H1 (cell line): ENCODE data around the gene KCMF1. TPM values are rescaled to one million over a fixed set of nuclear protein-coding genes. Genes with fewer than 3 reads are reported as not detected.

ENCODE experiments used
- CTCF ChIA-PET: fragments of 300-600 bp; sonication (Branson Sonifier 250); formaldehyde crosslinking; loops from one replicate; lab custom pipeline; 2021; ENCODE audit not compliant: partially characterized antibody; lab: Charles Lee
- POLR2A ChIA-PET: fragments of 300-600 bp; sonication (Branson Sonifier 250); formaldehyde crosslinking; loops from one replicate; lab custom pipeline; 2021; ENCODE audit warnings: inconsistent platforms; ENCODE audit not compliant: partially characterized antibody; lab: Charles Lee
- DNase-seq, 2 experiments: peaks; one replicate each; pipeline versions ENCODE4 v3.0.0 to v3.0.0-alpha.2; 2010 to 2022; ENCODE audit warnings: low spot score in 2 of 2, low read depth in 1 of 2, mixed read lengths in 1 of 2
- FAIRE-seq: peaks from 2 replicates; lab custom pipeline; 2011; peaks lifted over from hg19 to GRCh38; lab: Jason Lieb, UNC
- H2AFZ ChIP-seq: 2 replicates; pipeline ENCODE4 v1.8.1; 2012; ENCODE audit warnings: low read length, inconsistent platforms
- H2AK5ac ChIP-seq: 2 replicates; pipeline ENCODE4 v1.6.1; 2013; ENCODE audit warnings: low read depth, low read length
- H2BK120ac ChIP-seq: replicated peaks from 2 replicates; pipeline ENCODE3; 2013; ENCODE audit warnings: low read depth, low read length, inconsistent platforms
- H2BK12ac ChIP-seq: 2 replicates; pipeline ENCODE4 v1.6.1; 2013; ENCODE audit warnings: low read depth, low read length
- H2BK15ac ChIP-seq: 2 replicates; pipeline ENCODE4 v1.6.1; 2013; ENCODE audit warnings: low read length
- H2BK20ac ChIP-seq: 2 replicates; pipeline ENCODE4 v1.6.1; 2013; ENCODE audit warnings: low read length
- H2BK5ac ChIP-seq: 2 replicates; pipeline ENCODE4 v1.6.1; 2013; ENCODE audit warnings: low read depth, low read length
- H3K14ac ChIP-seq: 2 replicates; pipeline ENCODE4 v1.6.1; 2013; ENCODE audit warnings: inconsistent platforms; ENCODE audit not compliant: insufficient read length
- H3K18ac ChIP-seq: 2 replicates; pipeline ENCODE4 v1.6.1; 2013; ENCODE audit warnings: low read length; ENCODE audit errors: extremely low read depth
- H3K23ac ChIP-seq: 2 replicates; pipeline ENCODE4 v1.6.1; 2013; ENCODE audit warnings: inconsistent platforms; ENCODE audit not compliant: insufficient read length
- H3K23me2 ChIP-seq: 2 replicates; pipeline ENCODE4 v1.6.1; 2013; ENCODE audit warnings: low read depth, low read length
- H3K27ac ChIP-seq: 2 replicates; pipeline ENCODE4 v1.6.1; 2011; ENCODE audit warnings: low read depth, low read length, inconsistent platforms
- H3K27me3 ChIP-seq, 4 experiments: replicated peaks in 1 of 4; 1 replicate in 1 of 4; 2 replicates in 3 of 4; pipeline versions ENCODE4 v1.6.1 to v1.8.1; 2011 to 2013; ENCODE audit warnings: low read length in 3 of 4, mild to moderate bottlenecking in 3 of 4, inconsistent platforms in 2 of 4, mixed read lengths in 2 of 4, moderate library complexity in 1 of 4; ENCODE audit not compliant: control insufficient read depth in 3 of 4, insufficient read depth in 3 of 4; ENCODE audit errors: extremely low read depth in 1 of 4
- H3K36me3 ChIP-seq, 4 experiments: 2 replicates each; pipeline versions ENCODE4 v1.6.1 to v1.8.1; 2011 to 2013; ENCODE audit warnings: mild to moderate bottlenecking in 4 of 4, low read length in 3 of 4, moderate library complexity in 2 of 4, control low read depth in 1 of 4, inconsistent platforms in 1 of 4; ENCODE audit not compliant: insufficient read depth in 4 of 4, control insufficient read depth in 2 of 4
- H3K4ac ChIP-seq: replicated peaks from 2 replicates; pipeline ENCODE3; 2013; ENCODE audit warnings: low read length, low read depth, mixed read lengths, inconsistent platforms; ENCODE audit not compliant: insufficient read length
- H3K4me1 ChIP-seq, 4 experiments: replicated peaks in 1 of 4; 1 replicate in 1 of 4; 2 replicates in 3 of 4; pipeline versions ENCODE4 v1.6.1 to v1.8.1; 2011 to 2013; ENCODE audit warnings: low read length in 3 of 4, inconsistent platforms in 2 of 4, mixed read lengths in 1 of 4; ENCODE audit not compliant: insufficient read depth in 4 of 4, control insufficient read depth in 3 of 4
- H3K4me2 ChIP-seq, 2 experiments: 2 replicates each; pipeline versions ENCODE4 v1.6.1 to v1.8.1; 2011 to 2013; ENCODE audit warnings: low read depth in 2 of 2, low read length in 2 of 2, control low read depth in 1 of 2, inconsistent platforms in 1 of 2, mild to moderate bottlenecking in 1 of 2; ENCODE audit not compliant: insufficient read depth in 1 of 2
- H3K4me3 ChIP-seq, 4 experiments: fragments of 200-600, 300-600 bp in 1 of 4; sonication (generic), shearing (Covaris generic), sonication (Bioruptor Twin) in 1 of 4; 2 replicates each; pipeline versions ENCODE4 v1.5.1 to v1.8.1; 2011 to 2016; ENCODE audit warnings: low read length in 4 of 4, low read depth in 3 of 4, control low read depth in 2 of 4, inconsistent platforms in 2 of 4, mild to moderate bottlenecking in 2 of 4, mixed read lengths in 1 of 4, moderate library complexity in 1 of 4; ENCODE audit not compliant: insufficient read depth in 2 of 4; ENCODE audit errors: extremely low read depth in 1 of 4
- H3K56ac ChIP-seq: replicated peaks from 2 replicates; pipeline ENCODE3; 2013; ENCODE audit warnings: low read depth, mild to moderate bottlenecking, mixed read lengths, low read length, inconsistent platforms; ENCODE audit not compliant: insufficient read length
- H3K79me1 ChIP-seq: 2 replicates; pipeline ENCODE4 v1.6.1; 2013; ENCODE audit warnings: low read depth, low read length, control low read depth
- H3K79me2 ChIP-seq, 2 experiments: 2 replicates each; pipeline versions ENCODE4 v1.6.1 to v1.8.1; 2012 to 2013; ENCODE audit warnings: low read length in 2 of 2, mild to moderate bottlenecking in 2 of 2, inconsistent platforms in 1 of 2; ENCODE audit not compliant: insufficient read depth in 2 of 2, control insufficient read depth in 1 of 2
- H3K9ac ChIP-seq, 4 experiments: replicated peaks in 1 of 4; 1 replicate in 1 of 4; 2 replicates in 3 of 4; pipeline versions ENCODE4 v1.6.1 to v1.8.1; 2011 to 2013; ENCODE audit warnings: low read depth in 3 of 4, low read length in 3 of 4, control low read depth in 2 of 4, mild to moderate bottlenecking in 2 of 4, moderate library complexity in 2 of 4, inconsistent platforms in 1 of 4; ENCODE audit errors: extremely low read depth in 1 of 4
- H3K9me3 ChIP-seq, 2 experiments: 2 replicates each; pipeline versions ENCODE4 v1.6.1 to v1.8.1; 2012 to 2013; ENCODE audit warnings: mild to moderate bottlenecking in 2 of 2, moderate library complexity in 2 of 2, control low read depth in 1 of 2, inconsistent platforms in 1 of 2, low read depth in 1 of 2, low read length in 1 of 2, mixed read lengths in 1 of 2; ENCODE audit not compliant: insufficient read depth in 2 of 2
- H4K20me1 ChIP-seq, 2 experiments: replicated peaks in 1 of 2; 2 replicates each; pipeline versions ENCODE3 to v1.8.1; 2011 to 2013; ENCODE audit warnings: inconsistent platforms in 2 of 2, low read length in 2 of 2, mild to moderate bottlenecking in 1 of 2; ENCODE audit not compliant: insufficient read depth in 2 of 2, control insufficient read depth in 1 of 2
- H4K5ac ChIP-seq: 2 replicates; pipeline ENCODE4 v1.6.1; 2013; ENCODE audit warnings: low read length, low read depth, mixed read lengths, inconsistent platforms; ENCODE audit not compliant: insufficient read length
- H4K8ac ChIP-seq: 2 replicates; pipeline ENCODE4 v1.8.0; 2013; ENCODE audit warnings: mild to moderate bottlenecking, moderate library complexity, low read length, inconsistent platforms; ENCODE audit not compliant: insufficient read depth; ENCODE audit errors: extremely low read depth
- H4K91ac ChIP-seq: replicated peaks from 2 replicates; pipeline ENCODE3; 2013; ENCODE audit warnings: low read length, mixed read lengths, inconsistent platforms; ENCODE audit not compliant: insufficient read length
- E2F6 ChIP-seq: IDR thresholded peaks from 2 replicates; pipeline ENCODE4 v1.6.1; 2012; ENCODE audit warnings: inconsistent platforms
- GABPA ChIP-seq: IDR thresholded peaks from 2 replicates; pipeline ENCODE4 v1.6.1; 2011; ENCODE audit warnings: mild to moderate bottlenecking, low read length, moderate library complexity, borderline replicate concordance; ENCODE audit not compliant: insufficient read depth
- KDM4A ChIP-seq: IDR thresholded peaks from one replicate; pipeline ENCODE4 v1.7.1; 2012; ENCODE audit warnings: low read depth, mild to moderate bottlenecking, moderate library complexity, low read length, inconsistent platforms; ENCODE audit not compliant: severe bottlenecking
- NANOG ChIP-seq: IDR thresholded peaks from 2 replicates; pipeline ENCODE4 v1.6.1; 2011; ENCODE audit warnings: low read length, low read depth, mild to moderate bottlenecking, inconsistent platforms; ENCODE audit not compliant: insufficient read depth, poor library complexity, severe bottlenecking
- POU5F1 ChIP-seq: IDR thresholded peaks from 2 replicates; pipeline ENCODE4 v1.6.1; 2011; ENCODE audit warnings: low read depth, mild to moderate bottlenecking, low read length, moderate library complexity
- SIRT6 ChIP-seq: IDR thresholded peaks from one replicate; pipeline ENCODE4 v1.7.1; 2012; ENCODE audit warnings: low read length, inconsistent platforms
- SIX5 ChIP-seq: IDR thresholded peaks from 2 replicates; pipeline ENCODE4 v1.6.1; 2011; ENCODE audit warnings: mild to moderate bottlenecking, low read depth, low read length
- SP1 ChIP-seq: IDR thresholded peaks from 2 replicates; pipeline ENCODE4 v1.6.1; 2011; ENCODE audit warnings: low read depth, low read length
- SP4 ChIP-seq: IDR thresholded peaks from 2 replicates; pipeline ENCODE4 v1.6.1; 2012; ENCODE audit warnings: low read length, inconsistent platforms
- SUZ12 ChIP-seq: fragments of 200-600 bp; sonication (generic); IDR thresholded peaks from 2 replicates; pipeline ENCODE4 v1.6.1; 2012; ENCODE audit warnings: mild to moderate bottlenecking, inconsistent platforms, low read length, moderate library complexity, mixed read lengths
- WGBS, 2 experiments: shearing (Covaris generic) in 1 of 2; methylation state at CpG; one replicate each; pipeline versions ENCODE4 v1.1.6 to v1.1.7; 2013 to 2015; ENCODE audit warnings: low lambda C conversion rate in 2 of 2, mixed read lengths in 2 of 2, inconsistent platforms in 1 of 2, low coverage in 1 of 2, missing lambda C conversion rate in 1 of 2; ENCODE audit not compliant: insufficient replicate concordance in 2 of 2, insufficient coverage in 1 of 2, insufficient read length in 1 of 2; ENCODE audit errors: extremely low coverage in 1 of 2, missing lambda C conversion rate in 1 of 2; 5-methylcytosine and 5-hydroxymethylcytosine counted together
- polyA plus RNA-seq, 7 experiments: library from polyadenylated mRNA; depleted of rRNA in 3 of 7; stranded (reverse) in 5 of 7; unstranded in 2 of 7; fragments of >200 nt in 5 of 7; fragments of 200-250 nt in 2 of 7; gene quantifications; 1 replicate in 5 of 7; 2 replicates in 1 of 7; 4 replicates in 1 of 7; pipeline versions ENCODE4 v1.2.1 to v1.2.3, GENCODE V29; 2011 to 2013; ENCODE audit warnings: missing spikeins in 2 of 7, mixed read lengths in 2 of 7
- total RNA-seq: library from RNA; stranded (reverse); fragmentation: NEBNext Ultra II Directional; extraction: Animal tissue kit (Norgen Biotek cat#: 25700); gene quantifications from 2 replicates; pipeline ENCODE4 v1.2.1, GENCODE V29; 2021

The KCMF1 gene
- total and polyA plus RNA-seq, 2 of the 8 experiments (the other 6 are each of a cell fraction or from before 2014, with no cell fraction given), result 86.9 to 149 TPM

- no peak overlapping the region for H3K14ac ChIP-seq
- FAIRE-seq (no peak), DNase-seq (no peak)
- H3K9me3 ChIP-seq, result peaks cover 6 to 8% of the 10 kb centered on the region in 2 experiments; a peak in 3 of 4 replicates
- H4K5ac ChIP-seq, result no peak overlapping the region
- H3K79me2 ChIP-seq, result no peaks in the 10 kb centered on the region
- no peak overlapping the region for H2BK12ac ChIP-seq
- no peak overlapping the region for H3K4me2 ChIP-seq
- H2AK5ac ChIP-seq, result no peak overlapping the region
- no peak overlapping the region for H2BK5ac ChIP-seq
- ChIA-PET CTCF (interaction anchor here (1.0 to 3.6 kb wide), 8 partner anchors 8 to 221 kb away, joined by 3 to 35 read pairs (median 4); no protein-coding TSS in a partner anchor), POLR2A (interaction anchor here (1.8 kb wide), 1 partner anchor 12 kb away, joined by 7 read pairs; no protein-coding TSS in a partner anchor)
- TF ChIP-seq SP1 (no peak), NANOG (no peak), E2F6 (no peak), KDM4A (no peak), SP4 (no peak), GABPA (no peak), POU5F1 (no peak), SIX5 (no peak), SIRT6 (no peak), SUZ12 (no peak)
- H3K4me1 ChIP-seq, result no peaks in the 10 kb centered on the region; a peak in 1 of 7 replicates
- no peak overlapping the region for H4K8ac ChIP-seq
- no peak overlapping the region for H3K4me3 ChIP-seq
- H3K79me1 ChIP-seq, result no peaks in the 10 kb centered on the region
- H3K27me3 ChIP-seq, result no peaks in the 10 kb centered on the region; a peak in 2 of 7 replicates
- 83% methylated on average over 5 of the region's 5 CpGs; no CpG with 5 or more reads in 1 of the 2 experiments for WGBS, 2 experiments
- no peak overlapping the region for H3K27ac ChIP-seq
- H3K36me3 ChIP-seq, result no peaks in the 10 kb centered on the region
- no peak overlapping the region for H2BK120ac ChIP-seq
- H4K91ac ChIP-seq, result no peak overlapping the region
- H3K4ac ChIP-seq, result no peak overlapping the region
- H3K23ac ChIP-seq, result no peak overlapping the region
- H2BK20ac ChIP-seq, result no peak overlapping the region
- H3K18ac ChIP-seq, result no peak overlapping the region
- H3K56ac ChIP-seq, result no peak overlapping the region
- H2AFZ ChIP-seq, result no peak overlapping the region
- H4K20me1 ChIP-seq, result no peaks in the 10 kb centered on the region
- H3K9ac ChIP-seq, result no peak overlapping the region
- no peak overlapping the region for H2BK15ac ChIP-seq
- H3K23me2 ChIP-seq, result no peaks in the 10 kb centered on the region
These were observed 107.0 kb downstream of the KCMF1 start for GRCh38 chr2:85077859-85078419.
